Cardiac muscle cell (in vitro differentiated cells and primary cell): Measurements from ENCODE around the gene VEZT. TPM values are rescaled to one million over a fixed set of nuclear protein-coding genes. Genes with fewer than 3 reads are reported as not detected.

Source experiments
- DNase-seq, 2 donors: peaks; one replicate each; pipeline versions ENCODE4 v3.0.0 to v3.0.0-alpha.2; 2010 to 2017; ENCODE audit warnings: low read depth in 1 of 2, low spot score in 1 of 2
- H3K27ac ChIP-seq: fragments of 200-600 bp; sonication (generic); 2 replicates; pipeline ENCODE4 v1.5.1; 2016
- H3K27me3 ChIP-seq: fragments of 200-600 bp; sonication (generic); 2 replicates; pipeline ENCODE4 v1.6.0; 2016; ENCODE audit warnings: control low read depth
- H3K36me3 ChIP-seq: fragments of 200-600 bp; sonication (generic); 2 replicates; pipeline ENCODE4 v1.5.1; 2016; ENCODE audit warnings: control low read depth
- H3K4me1 ChIP-seq: fragments of 200-600 bp; sonication (generic); 2 replicates; pipeline ENCODE4 v1.8.1; 2017; ENCODE audit warnings: low read depth, mild to moderate bottlenecking, mixed run types
- H3K4me3 ChIP-seq: fragments of 200-600 bp; sonication (generic); 2 replicates; pipeline ENCODE4 v1.5.1; 2016; ENCODE audit warnings: mild to moderate bottlenecking
- H3K9me3 ChIP-seq: fragments of 200-600 bp; sonication (generic); 2 replicates; pipeline ENCODE4 v1.5.1; 2017; ENCODE audit warnings: low read depth, mild to moderate bottlenecking, control low read depth
- polyA plus RNA-seq: library from polyadenylated mRNA; unstranded; fragments of >200 nt; fragmentation: Nextera tagmentation; extraction: Ambion mirVana; gene quantifications from 2 replicates; pipeline ENCODE4 v1.2.1, GENCODE V29; 2016
- total RNA-seq: library from RNA; depleted of rRNA; stranded (reverse); fragments of >200 nt; gene quantifications from 2 replicates; pipeline ENCODE4 v1.2.3, GENCODE V29; 2016
- TF ChIP-seq, protein P1 (sequence below): IDR thresholded peaks from 2 replicates; pipeline ENCODE4 v1.5.1; 2012; ENCODE audit warnings: low read depth, mild to moderate bottlenecking, low read length

VEZT gene
- total and polyA plus RNA-seq, 2 experiments from 2014 or later, result 50.6 to 56.9 TPM

- Histone ChIP-seq H3K36me3 (peaks cover 48% of the 10 kb centered on the region), H3K27ac (no peak overlapping the region), H3K4me1 (no peaks in the 10 kb centered on the region), H3K4me3 (no peak overlapping the region), H3K9me3 (no peaks in the 10 kb centered on the region), H3K27me3 (no peaks in the 10 kb centered on the region)
- TF ChIP-seq, protein P1, sequence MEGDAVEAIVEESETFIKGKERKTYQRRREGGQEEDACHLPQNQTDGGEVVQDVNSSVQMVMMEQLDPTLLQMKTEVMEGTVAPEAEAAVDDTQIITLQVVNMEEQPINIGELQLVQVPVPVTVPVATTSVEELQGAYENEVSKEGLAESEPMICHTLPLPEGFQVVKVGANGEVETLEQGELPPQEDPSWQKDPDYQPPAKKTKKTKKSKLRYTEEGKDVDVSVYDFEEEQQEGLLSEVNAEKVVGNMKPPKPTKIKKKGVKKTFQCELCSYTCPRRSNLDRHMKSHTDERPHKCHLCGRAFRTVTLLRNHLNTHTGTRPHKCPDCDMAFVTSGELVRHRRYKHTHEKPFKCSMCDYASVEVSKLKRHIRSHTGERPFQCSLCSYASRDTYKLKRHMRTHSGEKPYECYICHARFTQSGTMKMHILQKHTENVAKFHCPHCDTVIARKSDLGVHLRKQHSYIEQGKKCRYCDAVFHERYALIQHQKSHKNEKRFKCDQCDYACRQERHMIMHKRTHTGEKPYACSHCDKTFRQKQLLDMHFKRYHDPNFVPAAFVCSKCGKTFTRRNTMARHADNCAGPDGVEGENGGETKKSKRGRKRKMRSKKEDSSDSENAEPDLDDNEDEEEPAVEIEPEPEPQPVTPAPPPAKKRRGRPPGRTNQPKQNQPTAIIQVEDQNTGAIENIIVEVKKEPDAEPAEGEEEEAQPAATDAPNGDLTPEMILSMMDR, result no peak
- DNase-seq, result no peak
Measured at GRCh38 chr12:95259368-95259767, 41.8 kb downstream of the VEZT start.

DNA sequence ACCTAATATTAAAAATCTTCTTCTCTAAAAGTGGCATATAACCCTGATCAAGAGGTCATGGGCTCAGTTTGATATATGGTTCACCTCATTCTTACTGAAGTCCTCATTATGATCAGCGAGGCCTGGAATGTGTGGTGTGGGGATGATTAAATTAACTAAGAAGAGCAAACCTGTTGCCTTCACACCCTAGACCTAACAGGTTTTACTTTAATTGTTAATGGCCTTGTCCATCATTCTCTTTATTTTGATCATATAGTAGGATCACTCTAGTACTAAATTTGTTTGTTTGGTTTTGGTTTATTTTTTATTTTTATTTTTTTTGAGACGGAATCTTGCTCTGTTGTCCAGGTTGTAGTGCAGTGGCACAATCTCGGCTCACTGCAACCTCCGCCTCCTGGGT lies 43.5 kb downstream of the VEZT start:
- Histone ChIP-seq H3K27ac (no peak overlapping the region), H3K4me3 (no peak overlapping the region), H3K36me3 (peaks cover 45% of the 10 kb centered on the region), H3K4me1 (peaks cover 8% of the 10 kb centered on the region), H3K9me3 (no peaks in the 10 kb centered on the region), H3K27me3 (no peaks in the 10 kb centered on the region)
- TF ChIP-seq, protein P1, result no peak
- no peak for DNase-seq

DNA sequence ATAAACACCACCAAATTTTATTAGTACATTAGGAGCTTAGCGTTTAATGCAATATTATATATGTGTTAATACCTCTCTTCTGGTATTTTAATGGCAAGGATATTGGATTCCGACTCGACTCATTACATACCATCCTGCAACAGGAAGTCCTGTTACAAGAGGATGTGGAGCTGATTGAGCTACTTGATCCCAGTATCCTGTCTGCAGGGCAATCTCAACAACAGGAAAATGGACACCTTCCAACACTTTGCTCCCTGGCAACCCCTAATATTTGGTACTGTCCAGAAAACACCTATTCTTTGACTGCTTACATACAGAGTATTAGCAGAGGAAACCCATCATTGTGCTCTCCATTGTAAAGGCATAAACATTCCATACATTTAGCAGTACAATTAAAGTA lies 45.2 kb downstream of the VEZT start:
- Histone ChIP-seq H3K27ac (peak overlapping the region; percentile 9), H3K36me3 (peaks cover 42% of the 10 kb centered on the region)

GRCh38 chr12:95265765-95266164 lies 48.2 kb downstream of the VEZT start:
- H3K4me3 ChIP-seq, result no peak overlapping the region
- peaks cover 51% of the 10 kb centered on the region for H3K36me3 ChIP-seq
- H3K9me3 ChIP-seq, result no peaks in the 10 kb centered on the region
- H3K27ac ChIP-seq, result peak overlapping the region; percentile 13
- H3K4me1 ChIP-seq, result peaks cover 14% of the 10 kb centered on the region
- DNase-seq, result no peak
- no peaks in the 10 kb centered on the region for H3K27me3 ChIP-seq
- TF ChIP-seq, protein P1, result no peak

More for the DNA sequence above, 45.2 kb downstream of the VEZT start:
- no peaks in the 10 kb centered on the region for H3K9me3 ChIP-seq
- H3K27me3 ChIP-seq, result no peaks in the 10 kb centered on the region
- peak in 1 of 2 donors; percentile 34 for DNase-seq
- TF ChIP-seq, protein P1, result no peak
- no peak overlapping the region for H3K4me3 ChIP-seq
- peaks cover 14% of the 10 kb centered on the region for H3K4me1 ChIP-seq

- TF ChIP-seq, protein P1, result no peak
- Histone ChIP-seq H3K36me3 (peaks cover 53% of the 10 kb centered on the region), H3K27me3 (no peaks in the 10 kb centered on the region), H3K4me1 (peaks cover 14% of the 10 kb centered on the region), H3K4me3 (no peak overlapping the region), H3K27ac (peak overlapping the region; percentile 13), H3K9me3 (no peaks in the 10 kb centered on the region)
- DNase-seq, result no peak
Measured at GRCh38 chr12:95266254-95266653, 48.6 kb downstream of the VEZT start.

DNA sequence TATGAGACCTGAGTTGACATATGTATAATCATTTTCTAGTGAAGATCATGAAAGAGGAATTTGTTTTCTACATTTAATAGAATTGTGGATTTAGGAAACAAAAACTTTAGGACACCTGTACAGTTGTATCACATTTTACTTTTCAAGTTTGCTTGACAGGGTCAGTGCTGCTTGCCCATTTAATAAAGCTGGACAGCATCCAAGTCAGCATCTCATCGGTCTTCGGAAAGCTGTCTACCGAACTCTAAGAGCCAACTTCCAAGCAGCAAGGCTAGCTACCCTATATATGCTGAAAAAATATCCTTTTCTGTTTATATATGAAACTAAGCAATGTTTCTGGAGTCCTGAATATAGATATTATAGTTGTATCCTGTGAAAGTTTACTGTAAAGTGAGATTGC lies 52.3 kb downstream of the VEZT start:
- Histone ChIP-seq H3K4me3 (no peak overlapping the region), H3K9me3 (no peaks in the 10 kb centered on the region), H3K36me3 (peaks cover 52% of the 10 kb centered on the region), H3K4me1 (peaks cover 14% of the 10 kb centered on the region), H3K27ac (no peak overlapping the region), H3K27me3 (no peaks in the 10 kb centered on the region)
- no peak for DNase-seq
- TF ChIP-seq, protein P1, result no peak
